Mesenteric fat pad (tissue), 1 donor: ENCODE data around the gene RPTOR. TPM values are rescaled to one million over a fixed set of nuclear protein-coding genes. Genes with fewer than 3 reads are reported as not detected.
A peak's percentile ranks its signal among the peaks of the same experiment; 100 is the strongest.

Source experiments
- DNase-seq: peaks from one replicate; pipeline ENCODE4 v3.0.0-alpha.2; 2020; ENCODE audit warnings: low spot score
- total RNA-seq: library from RNA; stranded (reverse); fragmentation: NEBNext Ultra II Directional; extraction: Animal tissue kit (Norgen Biotek cat#: 25700); gene quantifications from one replicate; pipeline ENCODE4 v1.2.1, GENCODE V29; 2021
- donor health status: DM: yes; HTN: yes; CAD: no.

Gene RPTOR
- total RNA-seq, 1 donor from 2014 or later = 31.6 TPM

- DNase-seq = no peak
Measured at GRCh38 chr17:80637048-80637781, 92.6 kb downstream of the RPTOR start.

GRCh38 chr17:80639658-80640057 is 95.0 kb downstream of the RPTOR start:
- DNase-seq = no peak

GRCh38 chr17:80640366-80641084 is 95.9 kb downstream of the RPTOR start:
- DNase-seq = no peak

- DNase-seq = no peak
Measured at GRCh38 chr17:80643326-80644099, 98.9 kb downstream of the RPTOR start.

- DNase-seq = no peak
Measured at GRCh38 chr17:80644536-80644935, 99.9 kb downstream of the RPTOR start.

- DNase-seq = peak; percentile 41
Measured at GRCh38 chr17:80645706-80646325, 101.2 kb downstream of the RPTOR start.

- no peak for DNase-seq
Measured at GRCh38 chr17:80646328-80646727, 101.7 kb downstream of the RPTOR start.

- DNase-seq = no peak
Measured at GRCh38 chr17:80647746-80648145, 103.1 kb downstream of the RPTOR start.

GRCh38 chr17:80649200-80649644 is 104.6 kb downstream of the RPTOR start:
- DNase-seq = no peak

- DNase-seq = no peak
Measured at GRCh38 chr17:80649672-80650330, 105.2 kb downstream of the RPTOR start.

GRCh38 chr17:80650331-80650672 is 105.7 kb downstream of the RPTOR start:
- no peak for DNase-seq

- no peak for DNase-seq
Measured at GRCh38 chr17:80650751-80651518, 106.3 kb downstream of the RPTOR start.

- no peak for DNase-seq
Measured at GRCh38 chr17:80652756-80653330, 108.2 kb downstream of the RPTOR start.

GRCh38 chr17:80653856-80654255 is 109.2 kb downstream of the RPTOR start:
- DNase-seq = no peak

- DNase-seq = no peak
Measured at GRCh38 chr17:80655608-80656007, 111.0 kb downstream of the RPTOR start.

- DNase-seq = no peak
Measured at GRCh38 chr17:80656590-80656989, 112.0 kb downstream of the RPTOR start.

GRCh38 chr17:80657561-80657960 is 112.9 kb downstream of the RPTOR start:
- DNase-seq = no peak

- DNase-seq = no peak
Measured at GRCh38 chr17:80658821-80659220, 114.2 kb downstream of the RPTOR start.

GRCh38 chr17:80659651-80660050 is 115.0 kb downstream of the RPTOR start:
- DNase-seq = no peak
